Loucy (cell line): ENCODE data around the gene SCEL.

ENCODE experiments used
- CTCF ChIP-seq: fragments of 200-600 bp; sonication (generic); conservative IDR thresholded peaks from 2 replicates; pipeline ENCODE4 v1.5.1; 2014; ENCODE audit warnings: mild to moderate bottlenecking, antibody characterized with exemption, low read length
- EZH2phosphoT487 ChIP-seq: fragments of 200-600 bp; IDR thresholded peaks from 2 replicates; pipeline ENCODE4 v1.6.1; 2018; ENCODE audit warnings: antibody characterized with exemption, mild to moderate bottlenecking, moderate library complexity, borderline replicate concordance

- no peak for TF ChIP-seq CTCF
- TF ChIP-seq EZH2phosphoT487, result no peak
Observed at GRCh38 chr13:77571956-77572355, 36.5 kb downstream of the SCEL start.
